Measurements from ENCODE around the gene FKBP14.

FKBP14 gene

GRCh38 chr7:30038196-30038980 lies 11.9 kb upstream of the FKBP14 start:
- no peak for TF ChIP-seq CTCF (IDR thresholded peaks at IDR 0.05; ENCODE audit: poor library complexity, severe bottlenecking)
- Histone ChIP-seq H3K4me1 (ENCODE audit: insufficient read depth, poor library complexity, severe bottlenecking) (no peaks in the 10 kb centered on the region), H3K27me3 (ENCODE audit: insufficient read depth, poor library complexity, severe bottlenecking) (no peaks in the 10 kb centered on the region), H3K9me3 (ENCODE audit: severe bottlenecking) (no peaks in the 10 kb centered on the region), H3K4me3 (ENCODE audit: severe bottlenecking) (no peak overlapping the region), H3K36me3 (ENCODE audit: low read depth) (peaks cover 2% of the 10 kb centered on the region; the same call in 1 of the 2 replicates), H3K27ac (ENCODE audit: poor library complexity, severe bottlenecking) (no peak overlapping the region)
- no peak for DNase-seq (ENCODE audit: low spot score)
- no peak for ATAC-seq (ENCODE audit: low read depth)

GRCh38 chr7:30036220-30036619 lies 9.7 kb upstream of the FKBP14 start:
- TF ChIP-seq CTCF (IDR thresholded peaks at IDR 0.05; ENCODE audit: poor library complexity, severe bottlenecking) = no peak
- no peak overlapping the region for H3K27ac ChIP-seq (ENCODE audit: poor library complexity, severe bottlenecking)
- H3K4me1 ChIP-seq (ENCODE audit: insufficient read depth, poor library complexity, severe bottlenecking) = peaks cover 6% of the 10 kb centered on the region
- no peaks in the 10 kb centered on the region for H3K9me3 ChIP-seq (ENCODE audit: severe bottlenecking)
- no peak overlapping the region for H3K4me3 ChIP-seq (ENCODE audit: severe bottlenecking)
- DNase-seq (ENCODE audit: low spot score) = no peak
- ATAC-seq (ENCODE audit: low read depth) = no peak
- no peaks in the 10 kb centered on the region for H3K27me3 ChIP-seq (ENCODE audit: insufficient read depth, poor library complexity, severe bottlenecking)
- H3K36me3 ChIP-seq (ENCODE audit: low read depth) = peaks cover 7% of the 10 kb centered on the region; the same call in 1 of the 2 replicates

- Histone ChIP-seq H3K4me1 (ENCODE audit: insufficient read depth, poor library complexity, severe bottlenecking) (peaks cover 10% of the 10 kb centered on the region), H3K4me3 (ENCODE audit: severe bottlenecking) (no peak overlapping the region)
- ATAC-seq (ENCODE audit: low read depth) = no peak
These were observed 8.0 kb upstream of the FKBP14 start for GRCh38 chr7:30034501-30034900.

GRCh38 chr7:30032310-30033125 lies 6.0 kb upstream of the FKBP14 start:
- DNase-seq (ENCODE audit: low spot score) (no peak), ATAC-seq (ENCODE audit: low read depth) (peak; percentile 43)
- H3K27me3 ChIP-seq (ENCODE audit: insufficient read depth, poor library complexity, severe bottlenecking) = no peaks in the 10 kb centered on the region
- H3K4me3 ChIP-seq (ENCODE audit: severe bottlenecking) = no peak overlapping the region
- H3K4me1 ChIP-seq (ENCODE audit: insufficient read depth, poor library complexity, severe bottlenecking) = peaks cover 13% of the 10 kb centered on the region
- no peak for TF ChIP-seq CTCF (IDR thresholded peaks at IDR 0.05; ENCODE audit: poor library complexity, severe bottlenecking)
- peaks cover 7% of the 10 kb centered on the region; the same call in 1 of the 2 replicates for H3K36me3 ChIP-seq (ENCODE audit: low read depth)
- no peaks in the 10 kb centered on the region for H3K9me3 ChIP-seq (ENCODE audit: severe bottlenecking)
- H3K27ac ChIP-seq (ENCODE audit: poor library complexity, severe bottlenecking) = no peak overlapping the region

More at GRCh38 chr7:30034501-30034900, 8.0 kb upstream of the FKBP14 start:
- Histone ChIP-seq H3K27ac (ENCODE audit: poor library complexity, severe bottlenecking) (no peak overlapping the region), H3K9me3 (ENCODE audit: severe bottlenecking) (no peaks in the 10 kb centered on the region), H3K27me3 (ENCODE audit: insufficient read depth, poor library complexity, severe bottlenecking) (no peaks in the 10 kb centered on the region), H3K36me3 (ENCODE audit: low read depth) (peaks cover 7% of the 10 kb centered on the region; the same call in 1 of the 2 replicates)
- no peak for TF ChIP-seq CTCF (IDR thresholded peaks at IDR 0.05; ENCODE audit: poor library complexity, severe bottlenecking)
- DNase-seq (ENCODE audit: low spot score) = no peak
